HL-60/S4 (cell line): ENCODE data around the gene RAD51D.
"Not testable (repeated sequence)": the region's sequence is repeated elsewhere in the genome, so short reads cannot be mapped to it uniquely, and the experiment has no call there.

Source experiments
- in situ Hi-C: fragments of 300-500 bp; cut with MboI; formaldehyde crosslinking; loops from 2 replicates; pipeline ENCODE4 v1.14.3; 2022; ENCODE audit warnings: low sequenced_read_pairs

Gene RAD51D

GRCh38 chr17:35046245-35046644 lies 73.4 kb downstream of the RAD51D start:
- in situ Hi-C loops: no loop called here

GRCh38 chr17:35045458-35045979 lies 74.1 kb downstream of the RAD51D start:
- in situ Hi-C loops: not testable (repeated sequence)

GRCh38 chr17:35044181-35044580 lies 75.5 kb downstream of the RAD51D start:
- in situ Hi-C loops: no loop called here
